Endothelial cell of umbilical vein (primary cell): ENCODE results near the gene SH3BGRL3. TPM values are rescaled to one million over a fixed set of nuclear protein-coding genes. Genes with fewer than 3 reads are reported as not detected.

Experiments used
- BruUV-seq: library from RNA; stranded (reverse); fragments of 400-500 nt; replicated peaks from 2 replicates; lab custom pipeline; 2021; lab: Mats Ljungman, UMichigan
- CTCF ChIA-PET: fragments of 300-600, 350-600 bp; sonication (Branson Sonifier 250); formaldehyde crosslinking; loops from one replicate; lab custom pipeline; 2021; ENCODE audit warnings: antibody characterized with exemption, inconsistent platforms; lab: Charles Lee
- POLR2A ChIA-PET: fragments of 300-600, 350-600 bp; sonication (Branson Sonifier 250); formaldehyde crosslinking; loops from one replicate; lab custom pipeline; 2021; ENCODE audit warnings: antibody characterized with exemption, inconsistent platforms; lab: Charles Lee
- DNase-seq: peaks from one replicate; pipeline ENCODE4 v3.0.0-alpha.2; 2011; ENCODE audit warnings: low read depth, low spot score
- FAIRE-seq: peaks from 2 replicates; lab custom pipeline; 2011; peaks lifted over from hg19 to GRCh38; lab: Jason Lieb, UNC
- H2AFZ ChIP-seq: 2 replicates; pipeline ENCODE4 v1.6.0; 2012; ENCODE audit warnings: low read depth, low read length, control low read depth, inconsistent platforms
- H3K27ac ChIP-seq: 2 replicates; pipeline ENCODE4 v1.5.1; 2011; ENCODE audit warnings: low read depth, mild to moderate bottlenecking, control low read depth, low read length, moderate library complexity; ENCODE audit not compliant: insufficient read depth
- H3K27me3 ChIP-seq, 2 experiments: 2 replicates each; pipeline versions ENCODE4 v1.6.0 to v1.6.1; 2011; ENCODE audit warnings: low read length in 2 of 2, mixed read lengths in 1 of 2; ENCODE audit not compliant: control insufficient read depth in 2 of 2, insufficient read depth in 2 of 2
- H3K36me3 ChIP-seq, 2 experiments: 2 replicates in 1 of 2; 3 replicates in 1 of 2; pipeline ENCODE4 v1.5.1; 2011; ENCODE audit warnings: low read length in 2 of 2, mild to moderate bottlenecking in 1 of 2, moderate library complexity in 1 of 2; ENCODE audit not compliant: control insufficient read depth in 2 of 2, insufficient read depth in 2 of 2; ENCODE audit errors: extremely low read depth in 1 of 2
- H3K4me1 ChIP-seq: 3 replicates; pipeline ENCODE4 v1.5.1; 2011; ENCODE audit warnings: mild to moderate bottlenecking, low read length; ENCODE audit not compliant: control insufficient read depth, insufficient read depth; ENCODE audit errors: extremely low read depth
- H3K4me2 ChIP-seq: 2 replicates; pipeline ENCODE4 v1.6.1; 2011; ENCODE audit warnings: low read length, control low read depth, mixed read lengths; ENCODE audit not compliant: insufficient read depth
- H3K4me3 ChIP-seq, 3 experiments: fragments of 200-600 bp in 1 of 3; sonication (generic), shearing (Covaris generic) in 1 of 3; replicated peaks in 1 of 3; 2 replicates each; pipeline ENCODE4 v1.5.1; 2011 to 2016; ENCODE audit warnings: control low read depth in 3 of 3, low read length in 3 of 3, mild to moderate bottlenecking in 2 of 3, inconsistent platforms in 1 of 3, low read depth in 1 of 3, moderate library complexity in 1 of 3; ENCODE audit not compliant: insufficient read depth in 1 of 3
- H3K79me2 ChIP-seq: 2 replicates; pipeline ENCODE4 v1.6.0; 2012; ENCODE audit warnings: low read length, inconsistent platforms; ENCODE audit not compliant: control insufficient read depth, insufficient read depth
- H3K9ac ChIP-seq: replicated peaks from 2 replicates; pipeline ENCODE3; 2011; ENCODE audit warnings: low read length, control low read depth; ENCODE audit not compliant: insufficient read depth; ENCODE audit errors: extremely low read depth
- H3K9me1 ChIP-seq: replicated peaks from 3 replicates; pipeline ENCODE4 v1.6.0; 2011; ENCODE audit warnings: mild to moderate bottlenecking, low read length; ENCODE audit not compliant: control insufficient read depth, insufficient read depth; ENCODE audit errors: extremely low read depth
- H3K9me3 ChIP-seq: replicated peaks from 2 replicates; pipeline ENCODE4 v1.5.1; 2012; ENCODE audit warnings: low read length, inconsistent platforms; ENCODE audit not compliant: control insufficient read depth, insufficient read depth
- H4K20me1 ChIP-seq: replicated peaks from 2 replicates; pipeline ENCODE3; 2011; ENCODE audit warnings: mild to moderate bottlenecking, low read length; ENCODE audit not compliant: control insufficient read depth, insufficient read depth; ENCODE audit errors: extremely low read depth
- CTCF ChIP-seq, 2 donors: IDR thresholded peaks; 1 replicate in 1 of 2; 2 replicates in 1 of 2; pipeline ENCODE4 v1.5.1; 2011; ENCODE audit warnings: low read length in 2 of 2, mild to moderate bottlenecking in 2 of 2, moderate library complexity in 2 of 2, control low read depth in 1 of 2, inconsistent platforms in 1 of 2, low read depth in 1 of 2; ENCODE audit not compliant: insufficient read depth in 1 of 2; ENCODE audit errors: extremely low read depth in 1 of 2
- EZH2 ChIP-seq: IDR thresholded peaks from 2 replicates; pipeline ENCODE4 v1.6.1; 2012; ENCODE audit warnings: borderline replicate concordance, low read depth, mild to moderate bottlenecking, moderate library complexity, low read length, inconsistent platforms; ENCODE audit not compliant: severe bottlenecking
- FOS ChIP-seq: IDR thresholded peaks from 2 replicates; pipeline ENCODE4 v1.6.1; 2011; ENCODE audit warnings: mild to moderate bottlenecking, low read length, moderate library complexity, borderline replicate concordance; ENCODE audit not compliant: insufficient read depth
- GATA2 ChIP-seq: IDR thresholded peaks from 2 replicates; pipeline ENCODE4 v1.7.0; 2011; ENCODE audit warnings: low read depth, mild to moderate bottlenecking, moderate library complexity, mixed read lengths, low read length; ENCODE audit not compliant: insufficient read length, insufficient read depth
- JUN ChIP-seq: IDR thresholded peaks from 2 replicates; pipeline ENCODE4 v1.6.1; 2011; ENCODE audit warnings: borderline replicate concordance, low read depth; ENCODE audit not compliant: insufficient read length, insufficient read depth
- MYC ChIP-seq: IDR thresholded peaks from one replicate; pipeline ENCODE4 v1.6.1; 2011; ENCODE audit warnings: mild to moderate bottlenecking, low read depth, low read length
- POLR2A ChIP-seq: IDR thresholded peaks from 2 replicates; pipeline ENCODE4 v1.6.1; 2012; ENCODE audit warnings: low read depth, mild to moderate bottlenecking, control low read depth, low read length
- POLR2AphosphoS5 ChIP-seq: IDR thresholded peaks from 2 replicates; pipeline ENCODE4 v1.6.1; 2012; ENCODE audit warnings: low read depth, mild to moderate bottlenecking, control low read depth, low read length, moderate library complexity; ENCODE audit not compliant: insufficient read depth
- dilution Hi-C: fragments of 300-500 bp; cut with MboI; formaldehyde crosslinking; loops from one replicate; pipeline ENCODE4 v1.15.0; 2019; ENCODE audit warnings: low sequenced_read_pairs; ENCODE audit not compliant: extremely low pct_ligation_motif_present
- intact Hi-C: fragments of 100-400 bp; cut with micrococcal nuclease; formaldehyde crosslinking; loops from one replicate; pipeline ENCODE4 v1.10.0; 2022
- polyA plus RNA-seq, 4 experiments: library from polyadenylated mRNA; depleted of rRNA in 3 of 4; stranded (reverse) in 3 of 4; unstranded in 1 of 4; fragments of >200 nt; gene quantifications; 2 replicates each; pipeline versions ENCODE4 v1.2.1 to v1.2.3, GENCODE V29; 2011 to 2012; ENCODE audit warnings: missing spikeins in 1 of 4
- total RNA-seq: library from RNA; stranded (reverse); gene quantifications from 2 replicates; pipeline ENCODE4 v1.2.3, GENCODE V29; 2021
- TF ChIP-seq, protein P1 (sequence below): IDR thresholded peaks from 2 replicates; pipeline ENCODE4 v1.6.1; 2011; ENCODE audit not compliant: insufficient read depth, insufficient read length

The SH3BGRL3 gene
- total and polyA plus RNA-seq, 2 donors (not counting 3 experiments of a cell fraction or from before 2014, with no cell fraction given) = 233 to 344 TPM

- Histone ChIP-seq H3K4me1 (peaks cover 46% of the 10 kb centered on the region), H3K36me3 (peaks cover 3 to 10% of the 10 kb centered on the region in 2 experiments), H3K4me3 (peak overlapping the region in 2 of 3 experiments; percentile 69 to 95), H3K4me2 (peak overlapping the region; percentile 74), H3K27me3 (no peaks in the 10 kb centered on the region), H3K27ac (no peak overlapping the region), H3K9ac (no peak overlapping the region), H3K9me1 (no peaks in the 10 kb centered on the region), H4K20me1 (no peaks in the 10 kb centered on the region), H3K79me2 (peaks cover 31% of the 10 kb centered on the region), H3K9me3 (no peaks in the 10 kb centered on the region), H2AFZ (no peak overlapping the region)
- intact Hi-C loops (no loop called here), dilution Hi-C loops (no loop called here)
- POLR2A ChIA-PET = no interaction called here
- CTCF ChIA-PET = interaction anchor here (2.0 to 9.1 kb wide), 2 partner anchors 38 to 47 kb away, joined by 15 to 132 read pairs; partner anchors contain the start of genes CD52 and CEP85
- no peak for DNase-seq
- TF ChIP-seq, protein P1, sequence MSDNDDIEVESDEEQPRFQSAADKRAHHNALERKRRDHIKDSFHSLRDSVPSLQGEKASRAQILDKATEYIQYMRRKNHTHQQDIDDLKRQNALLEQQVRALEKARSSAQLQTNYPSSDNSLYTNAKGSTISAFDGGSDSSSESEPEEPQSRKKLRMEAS = no peak
- no peak for TF ChIP-seq POLR2A
- no peak for TF ChIP-seq GATA2
- TF ChIP-seq CTCF (IDR thresholded peaks at IDR 0.05; ENCODE audit: extremely low read depth in 1 of 2, insufficient read depth in 1 of 2, low read depth in 1 of 2, low read length in 2 of 2) = no peak
- TF ChIP-seq POLR2AphosphoS5 = no peak
- no peak for TF ChIP-seq MYC
- TF ChIP-seq JUN = no peak
- no peak for TF ChIP-seq EZH2
- TF ChIP-seq FOS = no peak
- BruUV-seq = TSS peak; percentile 90
- no peak for FAIRE-seq
These were observed 1.4 kb downstream of the SH3BGRL3 start for GRCh38 chr1:26281091-26281958.
